ENCODE results near the gene OTUB2.

The OTUB2 gene

DNA sequence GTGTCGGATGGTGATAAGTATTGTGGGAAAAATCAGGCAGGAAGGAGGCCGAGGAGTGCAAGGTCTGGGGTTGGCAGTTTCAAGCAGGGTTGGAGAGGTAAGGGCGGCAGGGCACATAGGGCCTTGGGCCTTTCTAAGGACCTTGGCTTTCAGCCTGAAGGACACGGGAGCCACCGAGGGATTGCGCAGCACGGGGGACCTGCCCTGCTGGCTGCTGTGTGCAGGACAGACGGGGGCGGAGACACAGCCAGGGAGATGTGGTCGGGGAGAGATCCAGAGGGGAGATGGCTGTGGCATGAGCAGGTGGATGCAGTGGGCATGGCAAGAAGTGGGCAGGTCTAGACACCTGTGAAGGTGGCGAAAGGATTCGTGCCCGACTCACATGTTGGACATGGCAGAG is 14.7 kb downstream of the OTUB2 start:
- no peak for DNase-seq (ENCODE audit: low read depth in 2 of 2)

DNA sequence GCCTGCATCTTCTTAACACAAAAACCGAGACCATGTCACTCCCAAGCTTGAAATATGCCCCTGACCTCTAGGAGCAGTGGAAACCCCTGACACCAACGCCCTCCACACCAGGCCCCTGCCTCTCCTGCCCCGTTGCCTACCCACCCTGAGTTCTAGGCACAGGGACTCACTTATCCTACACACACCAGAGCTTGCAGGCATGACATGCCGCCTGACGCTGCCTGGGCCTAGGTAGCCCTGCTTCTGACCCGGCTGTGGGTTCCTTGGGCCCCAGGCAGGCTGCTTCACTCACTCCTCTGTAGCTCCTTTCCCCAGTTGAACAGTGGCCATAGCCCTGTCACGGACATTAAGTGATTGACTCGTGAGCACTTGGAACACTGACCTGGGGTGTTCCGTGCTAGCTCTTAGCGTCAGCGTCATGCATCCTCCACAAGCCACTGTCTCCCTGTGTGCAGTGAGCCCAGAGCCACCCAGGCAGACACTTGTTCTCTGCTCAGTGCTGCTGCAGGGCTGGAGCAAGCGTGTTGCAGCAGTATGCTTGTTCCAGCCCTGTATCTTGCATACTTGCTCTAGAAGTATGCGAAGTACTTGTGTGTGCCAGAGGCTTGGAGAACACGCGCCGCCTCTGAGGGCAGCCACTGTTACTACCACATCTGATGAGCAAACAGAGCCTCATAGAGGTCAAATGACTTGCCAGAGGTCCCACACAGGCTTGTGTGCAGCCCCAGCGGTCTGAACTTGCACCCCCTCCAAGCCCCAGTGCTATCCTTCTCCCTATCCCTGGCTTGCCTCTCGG is 15.6 kb downstream of the OTUB2 start:
- no peak for DNase-seq (ENCODE audit: low read depth in 2 of 2)

DNA sequence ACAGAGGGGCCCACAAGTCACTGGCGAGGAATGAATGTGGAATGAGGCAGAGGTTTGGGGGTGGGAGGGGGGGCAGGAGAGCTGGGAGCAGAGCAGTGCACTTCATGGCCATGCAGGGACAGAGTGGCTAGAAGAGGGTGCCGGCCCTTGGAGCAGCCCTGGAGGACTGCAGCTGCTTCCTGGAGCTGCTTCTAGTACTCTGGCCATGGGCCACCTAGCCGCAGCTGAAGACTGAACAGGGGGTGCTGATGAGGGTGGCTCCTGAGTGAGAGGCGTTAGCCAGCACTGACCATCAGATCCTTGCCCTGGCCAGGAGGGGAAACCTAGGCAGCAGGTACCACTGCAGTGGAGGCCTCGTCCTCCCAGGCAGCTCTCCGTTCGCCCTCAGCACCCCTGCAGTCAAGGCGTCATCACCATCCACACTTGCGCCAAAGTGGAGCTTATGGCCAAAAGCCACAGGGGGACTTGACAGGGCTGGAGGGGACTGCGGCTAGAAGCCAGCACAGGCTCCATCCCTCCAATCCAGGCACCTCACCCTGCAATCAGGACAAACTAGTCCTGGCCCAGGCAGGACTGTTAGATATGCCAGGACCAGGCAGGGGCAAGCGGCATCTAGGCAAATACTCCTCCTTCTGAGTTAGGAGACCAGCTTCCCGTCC is 16.4 kb downstream of the OTUB2 start:
- DNase-seq (ENCODE audit: low read depth in 2 of 2): no peak

DNA sequence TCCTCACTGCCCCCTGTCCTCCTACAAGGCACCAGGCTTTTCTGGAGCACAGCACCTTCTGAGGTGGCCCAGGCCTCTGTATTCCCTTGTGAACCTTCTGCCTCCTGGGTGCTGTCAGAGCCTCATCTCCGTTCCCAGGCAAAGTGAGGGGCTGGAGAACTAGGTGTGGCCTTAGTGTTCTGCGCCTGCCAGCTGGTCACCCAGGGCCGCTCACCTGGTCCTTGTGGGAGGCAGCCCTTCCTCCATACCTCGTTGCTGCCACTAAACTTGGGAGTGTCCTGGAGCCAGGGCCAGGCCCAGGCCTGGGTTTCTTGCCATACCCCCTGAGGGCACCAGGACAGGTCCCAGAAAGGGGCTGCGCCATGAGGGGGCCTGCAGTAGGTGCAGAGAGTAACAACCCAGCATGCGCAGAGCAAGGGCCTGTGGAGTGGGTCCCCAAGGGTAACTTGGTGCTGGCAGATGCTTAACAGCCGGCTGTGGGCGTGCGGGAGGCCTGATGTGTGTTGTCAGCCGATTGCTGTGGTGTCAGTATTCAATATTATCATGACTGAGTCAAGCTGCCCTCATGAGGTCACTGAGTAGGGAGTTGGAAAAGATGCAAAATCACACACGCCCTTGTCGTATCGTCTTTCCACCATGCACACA is 17.1 kb downstream of the OTUB2 start:
- no peak for DNase-seq (ENCODE audit: low read depth in 2 of 2)

DNA sequence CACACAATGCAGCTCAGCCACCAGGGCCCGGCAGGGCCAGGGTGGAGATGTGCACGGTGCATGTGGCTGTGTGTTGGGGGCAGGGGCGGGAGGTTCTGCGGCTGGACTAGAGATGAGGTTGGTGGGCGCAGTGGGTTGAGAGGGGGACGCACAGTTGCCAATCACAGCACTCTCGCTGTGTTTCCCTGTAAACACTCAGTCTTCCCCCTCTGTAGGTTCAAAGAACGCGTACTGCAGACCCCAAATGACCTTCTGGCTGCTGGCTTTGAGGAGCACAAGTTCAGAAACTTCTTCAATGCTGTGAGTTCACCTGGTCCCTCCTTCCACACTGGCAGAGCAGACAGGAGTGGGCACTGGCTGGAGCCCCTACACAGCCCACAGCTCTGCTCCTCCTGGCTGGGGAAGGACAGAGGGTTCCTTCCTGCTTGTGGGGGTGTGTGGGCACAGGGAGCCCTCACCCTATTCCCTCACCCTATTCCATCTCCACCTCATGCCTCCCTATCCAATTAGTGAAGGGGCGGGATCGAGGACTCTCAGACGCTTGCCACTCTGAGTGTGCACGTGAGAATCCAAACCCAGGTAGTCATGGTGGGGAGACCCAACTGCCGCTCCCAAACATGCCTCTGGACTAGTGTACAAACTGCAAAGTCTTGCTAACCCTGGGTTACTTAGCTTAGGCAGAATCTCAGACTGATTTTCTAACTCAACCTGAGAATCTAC is 17.8 kb downstream of the OTUB2 start:
- DNase-seq (ENCODE audit: low read depth in 2 of 2): no peak

DNA sequence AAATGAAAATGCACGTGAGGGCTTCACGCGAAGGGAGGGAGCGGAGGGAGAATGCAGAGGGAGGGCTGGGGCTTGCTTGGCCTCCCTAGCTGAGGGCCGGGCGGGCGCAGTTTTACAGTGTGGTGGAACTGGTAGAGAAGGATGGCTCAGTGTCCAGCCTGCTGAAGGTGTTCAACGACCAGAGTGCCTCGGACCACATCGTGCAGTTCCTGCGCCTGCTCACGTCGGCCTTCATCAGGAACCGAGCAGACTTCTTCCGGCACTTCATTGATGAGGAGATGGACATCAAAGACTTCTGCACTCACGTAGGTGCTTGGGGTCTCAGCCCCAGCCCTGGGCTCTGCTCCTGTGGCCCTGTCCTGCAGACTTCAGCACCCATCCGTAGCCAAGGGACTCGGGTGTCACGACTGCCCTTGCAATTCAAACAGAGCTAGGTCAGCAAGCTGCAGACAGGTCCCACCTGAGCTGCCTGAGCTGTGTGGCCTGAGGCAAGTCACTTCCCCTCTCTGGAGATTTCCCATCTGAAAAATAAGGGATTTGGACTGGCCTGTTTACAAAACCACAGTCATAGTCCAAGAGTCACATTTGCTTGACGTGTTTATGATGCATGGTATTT is 18.4 kb downstream of the OTUB2 start:
- no peak for DNase-seq (ENCODE audit: low read depth in 2 of 2)

DNA sequence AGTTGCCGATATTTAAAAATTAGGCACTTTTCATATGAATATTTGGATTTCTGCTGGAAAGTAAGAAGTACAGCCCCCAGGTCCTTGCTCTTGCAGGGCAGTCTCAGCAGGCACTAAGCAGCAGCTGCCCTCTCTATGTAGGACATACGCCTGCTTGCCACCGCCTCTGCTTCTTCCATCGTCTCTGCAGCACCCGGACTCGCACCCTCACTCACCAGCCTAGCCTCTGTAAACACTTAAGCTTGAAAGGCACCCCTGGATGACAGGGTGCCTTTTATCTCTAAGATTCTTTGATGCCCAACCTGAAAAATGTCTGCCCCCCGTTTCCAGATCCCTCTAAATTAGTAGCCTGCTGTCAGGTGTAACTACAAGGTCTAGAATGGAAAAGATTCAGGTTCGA is 19.0 kb downstream of the OTUB2 start:
- DNase-seq (ENCODE audit: low read depth in 2 of 2): no peak

DNA sequence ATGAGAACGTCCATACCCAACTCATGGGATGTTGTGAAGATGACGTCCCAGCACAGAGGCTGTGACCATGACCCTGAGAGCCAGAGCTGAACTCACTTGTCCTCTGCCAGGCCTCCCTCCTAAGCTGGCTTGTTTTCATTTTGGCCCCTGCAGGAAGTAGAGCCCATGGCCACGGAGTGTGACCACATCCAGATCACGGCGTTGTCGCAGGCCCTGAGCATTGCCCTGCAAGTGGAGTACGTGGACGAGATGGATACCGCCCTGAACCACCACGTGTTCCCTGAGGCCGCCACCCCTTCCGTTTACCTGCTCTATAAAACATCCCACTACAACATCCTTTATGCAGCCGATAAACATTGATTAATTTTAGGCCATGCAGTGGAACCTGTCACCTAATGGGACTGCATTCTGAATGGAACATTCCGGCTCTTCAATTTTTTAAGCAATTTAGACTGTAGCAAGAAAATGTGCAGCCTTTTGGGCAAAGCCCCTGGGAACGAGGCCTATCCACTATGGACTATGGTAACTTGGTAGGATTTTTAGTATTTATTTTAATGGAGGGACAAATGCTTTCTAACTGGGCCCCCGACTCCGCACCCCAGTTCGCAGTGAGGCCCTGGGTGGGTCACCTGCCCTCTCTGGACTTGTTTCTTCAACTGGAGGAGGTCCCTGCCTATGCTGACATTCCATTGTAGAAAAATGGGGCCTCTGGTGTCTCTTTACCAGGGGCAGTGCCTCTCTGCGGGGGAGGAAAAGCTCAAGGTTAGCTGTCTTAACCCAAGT is 19.6 kb downstream of the OTUB2 start:
- no peak for DNase-seq (ENCODE audit: low read depth in 2 of 2)

DNA sequence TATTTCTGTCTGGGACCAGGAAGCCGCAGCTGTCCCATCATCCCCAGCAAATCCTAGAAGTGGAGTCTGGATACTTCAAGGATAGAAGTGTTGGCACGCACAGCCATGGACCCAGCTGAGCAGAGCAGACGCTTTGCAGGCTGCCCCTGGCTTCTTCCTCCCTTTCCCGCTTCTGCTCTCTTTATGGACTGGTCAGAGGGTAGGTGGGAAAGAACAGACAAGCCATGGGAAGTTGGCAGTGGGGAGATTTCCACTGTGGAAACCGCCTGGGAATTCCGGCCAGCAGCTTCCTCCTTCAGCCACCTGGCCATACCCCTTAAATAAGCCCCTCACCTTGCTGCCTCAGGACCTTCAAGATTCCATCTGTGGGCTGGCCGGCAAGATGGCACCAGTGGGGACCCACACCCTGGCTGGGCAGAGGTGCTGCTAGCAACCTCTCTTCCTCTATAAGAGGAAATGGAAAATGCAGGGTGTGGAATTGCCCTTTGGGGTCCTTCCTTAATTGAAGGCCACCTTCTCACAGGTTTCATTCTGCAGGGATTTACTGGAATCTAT is 20.6 kb downstream of the OTUB2 start:
- DNase-seq (ENCODE audit: low read depth in 2 of 2): no peak

DNA sequence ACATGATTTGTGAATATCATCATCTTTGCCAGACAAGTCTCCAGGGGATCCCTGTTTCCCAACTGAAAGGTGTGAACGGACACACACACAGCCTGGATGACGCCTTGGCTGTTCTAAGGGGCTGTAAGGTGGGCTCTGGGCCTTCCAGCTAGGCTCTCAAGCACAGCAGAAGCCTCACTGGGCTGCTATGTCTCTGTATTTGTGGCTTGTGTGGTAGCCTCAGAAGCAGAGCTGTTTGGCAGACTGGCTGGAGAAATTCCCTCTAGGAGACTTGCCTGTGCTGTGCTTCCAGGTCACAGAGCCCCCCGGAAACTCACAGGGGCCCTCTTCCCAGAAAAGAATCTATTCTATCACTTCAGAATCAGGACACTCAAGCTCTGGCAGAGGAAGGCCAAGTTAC is 21.4 kb downstream of the OTUB2 start:
- DNase-seq (ENCODE audit: low read depth in 2 of 2): no peak

DNA sequence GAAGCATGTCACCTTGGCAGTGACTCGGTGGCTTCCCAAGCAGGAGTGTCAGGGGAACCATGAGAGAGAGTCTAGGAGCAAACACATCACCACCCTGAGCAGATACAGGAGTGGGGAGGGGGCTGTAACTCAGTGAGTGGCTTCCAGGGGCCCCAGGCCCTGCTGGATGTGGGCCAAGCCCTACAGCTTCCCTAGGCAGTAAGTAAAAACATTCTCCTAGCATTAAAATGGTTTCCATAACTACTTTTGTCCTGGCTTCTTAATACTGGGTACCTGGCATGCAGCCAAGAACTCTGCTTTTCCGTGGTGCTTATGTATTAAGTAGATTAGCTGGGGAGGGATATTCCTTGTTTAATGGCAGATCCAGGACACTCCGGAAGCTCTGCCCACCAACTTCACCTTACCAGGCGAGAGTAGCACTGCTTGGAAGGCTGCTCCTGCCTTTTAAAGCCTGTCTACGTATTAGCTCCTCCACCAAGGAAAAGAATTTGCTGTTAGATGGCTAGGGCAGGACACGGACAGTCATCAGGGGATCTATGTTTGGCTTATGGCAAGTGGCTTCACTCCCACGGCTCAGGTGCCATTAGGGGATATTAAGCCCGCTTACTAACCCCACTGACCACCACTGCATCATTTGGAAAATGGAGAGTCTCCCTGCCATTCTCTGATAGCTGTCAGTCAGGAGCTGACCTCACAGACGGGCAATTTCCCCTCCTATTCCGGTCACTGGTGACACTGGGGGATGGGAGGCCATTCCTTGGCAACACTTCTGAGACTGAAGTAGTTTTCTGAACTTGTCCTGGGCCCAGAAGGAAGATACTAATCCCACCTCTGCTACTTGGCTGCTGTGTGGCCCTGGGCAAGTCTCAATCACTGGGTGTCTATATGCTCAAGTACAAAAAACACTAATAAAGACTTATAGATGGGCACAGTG is 22.8 kb downstream of the OTUB2 start:
- no peak for DNase-seq (ENCODE audit: low read depth in 2 of 2)

DNA sequence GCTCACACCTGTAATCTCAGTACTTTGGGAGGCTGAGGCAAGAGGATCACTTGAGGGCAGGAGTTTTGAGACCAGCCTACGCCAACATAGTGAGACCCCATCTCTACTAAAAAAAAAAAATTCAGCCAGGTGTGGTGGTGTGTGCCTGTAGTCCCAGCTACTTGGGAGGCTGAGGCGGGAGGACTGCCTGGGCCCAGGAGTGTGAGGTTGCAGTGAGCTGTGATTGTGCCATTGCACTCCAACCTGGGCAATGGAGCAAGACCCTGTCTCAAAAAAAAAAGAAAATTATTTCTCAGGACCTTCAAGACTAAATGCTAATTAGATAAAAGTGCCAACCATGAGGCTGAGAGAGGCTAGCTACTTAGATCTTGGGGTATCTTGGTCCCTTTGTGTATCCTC is 23.5 kb downstream of the OTUB2 start:
- DNase-seq (ENCODE audit: low read depth in 2 of 2): no peak

DNA sequence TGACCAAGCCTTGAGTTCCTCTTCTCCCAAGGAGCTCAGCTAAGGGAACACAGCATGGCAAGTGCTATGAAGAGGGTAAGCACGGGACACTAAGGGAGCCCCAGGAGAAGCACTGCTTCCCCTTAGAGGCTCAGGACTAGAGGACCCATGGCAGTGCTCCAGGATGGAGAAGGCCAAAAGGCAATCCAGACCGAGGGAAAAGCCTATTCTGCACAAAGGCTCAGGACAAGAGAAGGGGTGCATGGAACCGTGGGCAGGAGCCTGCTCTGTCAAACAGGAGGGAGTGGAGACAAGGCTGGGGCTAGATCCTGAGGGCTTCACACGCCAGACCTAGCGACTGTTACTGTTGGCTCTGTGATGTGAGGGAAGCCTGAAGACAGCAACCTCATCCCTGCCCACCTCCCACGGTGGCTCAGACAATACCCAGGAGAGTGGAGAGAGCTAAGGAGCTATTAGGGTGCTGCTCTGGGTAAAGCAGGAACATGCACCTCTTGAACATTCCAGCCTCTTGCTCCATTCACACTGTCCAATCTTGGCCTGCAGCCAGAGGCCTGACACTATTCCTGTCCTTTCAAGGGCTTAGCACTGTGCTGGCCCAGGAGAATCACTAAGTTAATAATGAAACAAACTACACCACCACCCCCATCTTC is 24.2 kb downstream of the OTUB2 start:
- DNase-seq (ENCODE audit: low read depth in 2 of 2): no peak

DNA sequence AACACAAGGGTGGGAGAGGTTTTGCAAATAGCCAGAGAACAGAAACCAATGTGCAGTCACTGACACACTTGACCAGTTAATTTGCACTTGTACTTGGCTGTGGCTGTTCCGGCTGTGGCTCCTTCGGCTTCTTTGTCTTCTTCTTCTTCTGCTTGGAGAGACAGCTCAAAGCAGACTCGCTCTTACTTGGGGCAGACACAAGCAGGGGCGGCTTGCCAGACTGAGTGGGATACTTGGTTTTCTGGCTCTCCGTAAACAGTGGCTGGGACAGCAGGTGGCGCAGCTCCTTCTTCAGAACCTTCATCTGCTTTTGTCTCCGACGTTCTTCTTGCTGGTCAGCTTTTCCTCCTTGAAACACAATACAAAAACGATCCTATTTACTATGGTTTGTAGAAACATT is 25.0 kb downstream of the OTUB2 start:
- DNase-seq (ENCODE audit: low read depth in 2 of 2): no peak

DNA sequence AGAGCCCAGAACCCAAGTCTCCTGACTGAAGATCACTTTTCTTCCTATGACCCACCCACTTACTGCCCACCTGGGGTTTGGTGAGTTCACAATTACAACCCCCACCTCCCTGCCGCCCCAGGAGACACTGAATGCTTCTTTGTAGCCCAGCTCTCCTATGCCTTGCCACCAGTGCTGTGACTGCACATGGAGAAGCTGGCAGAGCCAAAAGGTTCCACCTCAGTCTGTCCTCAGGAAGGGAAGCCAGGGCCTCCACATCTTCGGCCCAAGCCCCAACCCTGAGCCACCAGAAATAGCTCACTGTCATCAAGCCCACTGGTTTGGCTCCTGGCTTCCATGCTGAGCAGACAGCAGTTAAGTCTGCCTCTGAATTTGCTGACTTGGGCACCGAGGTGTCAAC is 25.6 kb downstream of the OTUB2 start:
- no peak for DNase-seq (ENCODE audit: low read depth in 2 of 2)

DNA sequence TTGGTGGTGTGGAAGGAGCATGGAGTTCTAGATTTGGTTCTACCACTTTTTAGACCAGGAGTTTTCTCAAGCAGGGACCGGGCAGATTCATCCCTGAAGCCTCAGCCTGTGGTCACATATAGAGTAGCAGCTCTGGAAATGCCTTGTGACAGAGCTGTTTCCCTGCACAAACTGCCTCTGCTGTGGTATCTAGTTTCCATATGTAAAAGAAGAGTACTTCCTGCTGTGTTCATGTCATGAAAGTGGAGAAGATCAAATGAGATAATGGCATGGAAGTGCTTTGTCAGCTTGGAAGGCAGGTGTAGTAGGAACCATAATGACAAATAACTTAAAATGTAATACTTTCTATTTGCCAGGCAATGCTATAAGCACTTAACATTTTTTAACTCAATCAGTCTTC is 26.1 kb downstream of the OTUB2 start:
- no peak for DNase-seq (ENCODE audit: low read depth in 2 of 2)

DNA sequence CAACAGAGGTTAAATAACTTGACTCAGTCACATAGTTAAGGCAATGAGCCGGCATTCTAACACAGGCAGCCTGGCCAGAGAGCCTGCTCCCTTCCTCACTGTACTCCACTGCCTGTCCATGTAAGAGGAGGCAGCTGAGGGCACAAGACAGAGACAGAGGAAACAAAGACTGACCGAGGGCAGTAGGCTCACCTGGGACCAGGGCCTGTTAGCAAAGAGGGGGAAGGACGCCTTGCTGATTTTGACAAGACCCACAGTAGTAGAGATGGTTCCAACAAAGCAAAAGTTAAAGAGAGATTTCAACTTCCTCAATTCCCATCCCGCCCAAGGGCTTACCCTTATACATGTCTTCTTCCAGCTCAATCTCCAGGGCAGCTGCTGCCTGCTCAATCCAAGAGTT is 26.5 kb downstream of the OTUB2 start:
- no peak for DNase-seq (ENCODE audit: low read depth in 2 of 2)

DNA sequence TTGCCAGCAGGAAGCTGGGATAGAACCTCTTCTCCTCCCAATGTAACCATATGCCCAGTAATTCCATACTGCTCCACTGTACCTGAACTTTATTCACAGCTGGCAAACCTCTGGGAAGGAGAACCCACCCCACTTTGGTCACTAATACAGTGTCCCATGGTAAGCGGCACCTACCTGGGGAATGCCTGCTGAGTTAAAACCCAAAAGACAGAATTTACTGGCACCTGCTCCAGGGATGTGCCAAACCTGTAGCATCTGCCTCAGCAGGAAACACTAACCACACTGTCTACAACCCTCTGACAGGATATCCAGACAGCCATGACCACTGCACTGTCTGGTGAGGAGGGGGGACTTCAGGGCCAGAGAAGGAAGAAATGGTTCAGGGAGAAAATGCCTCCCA is 28.3 kb downstream of the OTUB2 start:
- DNase-seq (ENCODE audit: low read depth in 2 of 2): no peak

DNA sequence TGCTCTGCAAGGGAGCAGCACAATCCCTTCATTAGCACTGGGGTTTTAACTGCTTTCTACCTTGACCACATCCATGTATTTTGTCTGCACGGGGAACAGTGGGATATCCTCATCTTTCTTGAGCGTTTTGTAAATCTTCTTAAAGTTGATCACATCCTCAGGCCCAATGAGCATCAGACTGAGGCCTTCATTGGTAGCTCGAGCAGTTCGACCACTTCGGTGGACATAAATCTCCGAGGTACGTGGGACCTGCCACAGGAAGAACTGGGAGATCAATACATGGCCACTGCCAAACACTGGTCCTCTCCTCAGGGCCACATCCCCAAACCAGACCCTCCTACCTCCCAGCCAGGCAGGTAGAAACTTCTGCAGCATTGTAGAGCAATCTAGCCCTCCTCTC is 28.8 kb downstream of the OTUB2 start:
- DNase-seq (ENCODE audit: low read depth in 2 of 2): no peak

Data from stimulated activated CD8-positive, alpha-beta memory T cell treated with anti-CD3 and anti-CD28 coated beads, Interleukin-2, amount 100 ng/mL, for 48 hours (primary cell).